GM21717 (cell line): ENCODE measurements around the gene ITPR1.

Source experiments
- ATAC-seq: cut with Tn5 transposase; IDR thresholded peaks from one replicate; pipeline ENCODE4 v1.9.1; 2021; ENCODE audit warnings: mild to moderate bottlenecking, moderate library complexity; ENCODE audit not compliant: unreplicated experiment

The ITPR1 gene

DNA sequence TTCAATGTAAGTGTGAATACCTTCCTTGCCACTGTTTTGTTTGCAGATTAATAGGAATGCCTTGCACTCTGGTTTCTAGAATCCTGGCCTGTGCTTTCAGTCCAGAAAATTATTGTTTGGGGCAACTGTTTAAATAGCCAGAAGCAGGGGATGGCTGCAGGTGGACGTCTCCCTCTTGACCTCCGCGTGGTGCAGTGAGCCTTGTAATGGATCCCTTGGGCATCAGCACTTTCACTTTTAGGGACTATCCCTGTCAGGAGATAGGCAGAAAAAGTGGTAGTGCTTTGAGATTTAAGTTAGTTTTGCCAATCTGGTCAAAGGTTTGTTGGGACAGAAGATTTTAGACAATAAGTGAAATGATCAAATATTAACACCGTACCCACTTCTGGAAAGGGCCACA, 307.4 kb downstream of the ITPR1 start:
- ATAC-seq: no peak

DNA sequence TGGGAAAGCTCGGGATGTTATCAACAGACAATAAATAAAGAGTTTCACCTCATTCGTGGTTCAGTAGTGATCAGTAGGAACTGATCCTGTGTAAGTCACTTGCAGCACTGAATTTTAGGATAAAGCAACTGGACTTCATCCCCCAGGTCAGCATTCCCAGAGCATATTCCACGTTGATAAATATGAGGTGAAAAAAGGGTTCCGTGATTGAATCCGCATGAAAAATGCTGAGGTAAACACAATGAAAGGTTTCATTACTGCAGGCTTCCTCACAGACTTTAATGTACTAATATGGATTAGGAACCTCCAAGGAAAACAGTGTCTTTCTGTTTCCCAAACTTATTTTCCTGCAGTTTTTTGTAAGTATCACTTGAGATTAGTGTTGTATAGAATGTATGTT, 308.7 kb downstream of the ITPR1 start:
- ATAC-seq: no peak

GRCh38 chr3:4802903-4803302, 309.8 kb downstream of the ITPR1 start:
- ATAC-seq: no peak

DNA sequence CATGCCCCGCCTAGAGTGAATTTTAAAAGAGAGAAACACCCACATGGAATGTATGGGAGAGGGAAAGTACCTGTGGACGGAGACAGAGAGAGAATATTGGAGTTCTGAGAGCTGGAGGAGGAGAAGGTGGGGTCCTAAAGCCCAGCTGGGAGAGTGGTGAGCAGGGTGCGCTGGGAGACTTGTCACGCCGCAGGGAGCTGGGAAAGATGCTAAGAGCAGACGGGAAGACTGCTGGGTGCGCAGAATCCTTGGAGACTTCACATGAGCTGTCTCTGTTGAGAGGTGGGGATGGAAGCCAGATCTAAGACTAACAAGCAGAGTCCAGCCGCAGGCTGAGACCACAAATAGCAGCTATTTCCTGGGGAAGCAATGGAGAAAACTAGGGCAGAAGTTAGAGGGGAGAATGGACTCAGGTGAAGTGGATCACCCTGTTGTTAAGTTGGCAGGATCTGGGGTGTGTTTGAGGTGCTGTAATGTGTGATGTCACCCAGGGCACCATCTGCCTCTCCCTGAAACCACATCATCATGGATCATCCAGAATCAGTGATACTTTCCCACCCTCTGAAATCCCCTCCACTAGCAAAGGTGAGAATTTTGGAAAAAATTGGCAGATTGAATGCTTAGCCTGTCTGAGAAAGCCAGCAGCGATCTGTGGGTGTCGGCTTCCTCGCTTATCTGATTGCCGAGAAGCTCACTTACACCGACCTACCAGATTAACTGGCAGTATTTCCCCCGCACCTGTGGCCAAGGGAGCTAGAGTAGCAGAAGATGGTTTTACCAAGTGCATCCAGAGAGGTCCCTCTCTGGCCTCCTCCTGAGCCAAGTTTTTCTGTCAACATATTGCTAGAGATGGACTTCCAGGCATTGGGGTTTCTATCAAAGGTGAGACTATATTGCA, 311.3 kb downstream of the ITPR1 start:
- no peak for ATAC-seq

DNA sequence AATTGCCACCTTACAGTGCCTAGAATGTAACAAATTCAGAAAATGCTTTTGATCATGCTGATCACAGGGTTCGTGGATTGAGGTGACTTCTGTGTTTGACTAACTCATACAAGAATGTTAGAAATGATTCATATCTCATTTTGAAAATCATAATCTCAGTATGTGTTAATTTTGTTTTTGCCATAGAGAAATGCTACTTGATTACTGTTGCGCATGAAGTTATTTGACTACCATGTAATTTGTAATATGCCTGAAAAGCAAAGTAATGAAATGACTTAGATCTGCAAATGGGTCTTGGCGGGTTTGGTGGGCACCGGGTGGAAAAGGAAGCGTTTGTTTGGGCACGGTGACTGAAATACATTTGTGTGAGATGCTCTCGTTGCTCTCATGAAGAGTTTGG, 312.5 kb downstream of the ITPR1 start:
- no peak for ATAC-seq

DNA sequence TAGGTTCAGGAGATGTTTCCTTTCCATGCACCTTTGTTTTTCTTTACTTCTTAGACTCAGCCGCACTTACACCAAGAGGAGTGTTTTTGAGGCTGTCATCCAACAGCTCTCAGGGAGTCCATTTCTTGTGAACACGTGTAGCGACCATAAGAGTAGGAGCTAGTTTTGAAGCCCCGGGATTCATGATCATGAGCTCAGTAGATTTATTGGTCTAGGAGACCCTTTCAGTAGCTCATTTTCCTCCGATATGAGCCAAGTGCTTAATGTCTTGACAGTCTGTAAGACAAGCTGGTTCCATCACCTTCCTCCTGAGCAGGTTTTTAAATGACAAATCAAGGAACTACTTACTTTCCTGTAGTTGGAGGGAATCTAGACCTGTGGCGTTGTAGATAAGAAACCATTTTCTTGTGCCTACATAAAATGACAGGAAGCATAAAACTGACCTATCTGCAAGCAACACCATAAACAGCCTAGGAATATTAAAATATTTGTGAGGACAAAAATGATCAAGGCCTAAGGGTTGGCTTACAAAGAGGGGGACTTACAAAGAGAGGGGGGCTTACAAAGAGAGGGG, 313.5 kb downstream of the ITPR1 start:
- ATAC-seq: no peak

GRCh38 chr3:4807381-4808280, 314.5 kb downstream of the ITPR1 start:
- no peak for ATAC-seq

DNA sequence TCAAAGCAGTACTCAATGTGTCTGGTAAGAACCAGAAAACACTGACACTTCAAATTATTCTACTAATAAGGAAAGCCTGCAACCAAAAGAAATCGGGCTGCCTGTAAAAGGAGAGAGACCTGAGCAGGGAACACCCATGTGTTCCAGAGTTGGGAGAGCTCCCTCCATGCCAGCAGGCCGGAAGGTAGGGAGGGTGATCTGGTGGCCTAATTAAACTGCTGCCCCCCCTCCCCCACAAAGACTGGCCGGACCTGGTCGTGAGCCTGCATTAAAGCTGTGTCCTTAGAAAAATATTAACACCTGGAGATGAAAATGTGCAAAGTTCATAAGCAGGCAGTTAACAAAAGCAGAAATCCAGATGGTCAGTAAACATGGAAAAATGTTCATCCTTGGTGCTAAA, 315.5 kb downstream of the ITPR1 start:
- ATAC-seq: no peak

DNA sequence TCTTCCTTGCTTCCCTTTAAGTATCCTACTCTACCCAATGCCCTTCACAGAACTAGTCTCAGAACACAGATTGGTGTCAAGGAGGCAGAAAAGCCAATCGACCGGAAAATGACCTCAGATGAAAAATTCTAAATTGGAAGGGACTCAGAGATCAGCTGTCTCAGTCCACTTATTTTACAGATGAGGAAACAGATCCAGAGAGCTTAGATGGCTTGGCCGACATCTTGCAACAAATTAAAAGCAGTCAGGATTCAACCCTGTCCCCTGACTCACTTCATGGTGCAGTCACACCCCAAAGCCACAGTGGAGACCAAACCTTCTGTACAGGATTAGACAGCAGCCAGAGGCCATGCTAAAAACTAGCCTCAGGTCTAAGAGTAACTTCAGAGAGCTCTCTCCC, 316.8 kb downstream of the ITPR1 start:
- ATAC-seq: no peak

- ATAC-seq: no peak
Measured at GRCh38 chr3:4812591-4812990, 319.4 kb downstream of the ITPR1 start.

DNA sequence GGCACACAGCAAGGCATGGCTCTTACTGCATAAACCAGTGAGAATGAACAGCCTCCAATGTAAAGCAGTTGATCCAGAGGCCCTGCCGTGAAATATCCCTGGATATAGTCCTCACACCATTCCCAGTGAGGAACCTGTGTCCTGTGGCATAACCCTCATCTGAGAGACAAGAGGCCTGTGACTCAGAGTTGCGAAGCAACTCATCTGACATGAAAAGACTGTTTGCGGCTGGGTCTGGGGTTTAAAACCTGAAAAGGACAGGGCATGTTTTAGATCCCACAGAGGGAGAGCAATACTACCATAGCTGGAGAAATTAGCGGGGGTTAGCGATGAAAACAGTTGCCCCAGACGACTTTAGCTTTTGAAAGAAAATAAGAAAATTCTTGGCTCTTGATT, 320.8 kb downstream of the ITPR1 start:
- ATAC-seq: no peak

DNA sequence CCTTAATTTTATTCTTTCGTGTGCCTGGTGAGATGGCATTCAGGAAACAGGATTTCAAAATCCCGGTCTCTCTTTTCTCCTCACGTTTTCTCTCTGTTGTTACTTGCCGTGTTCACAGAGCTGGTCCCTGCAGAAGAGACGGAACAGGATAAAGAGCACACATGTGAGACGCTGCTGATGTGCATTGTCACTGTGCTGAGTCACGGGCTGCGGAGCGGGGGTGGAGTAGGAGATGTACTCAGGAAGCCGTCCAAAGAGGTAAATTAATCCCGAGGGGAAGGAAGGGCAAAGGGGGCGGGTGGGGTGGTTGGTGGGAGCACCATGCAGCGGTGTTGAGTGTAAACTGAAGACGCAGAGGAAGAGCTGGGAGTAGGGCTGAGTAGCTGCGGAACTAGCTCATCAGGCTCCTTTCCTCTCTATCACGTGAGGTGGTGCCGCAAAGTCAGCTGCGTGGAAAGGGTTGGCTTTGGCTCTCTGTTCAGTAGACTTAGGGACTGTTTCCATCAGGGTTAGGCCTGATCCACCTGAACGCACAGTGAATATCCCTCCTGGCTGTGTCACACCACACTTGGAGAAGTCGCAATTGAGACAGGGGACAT, 321.3 kb downstream of the ITPR1 start:
- ATAC-seq: no peak

GRCh38 chr3:4814904-4815574, 321.9 kb downstream of the ITPR1 start:
- no peak for ATAC-seq

GRCh38 chr3:4816306-4816705, 323.2 kb downstream of the ITPR1 start:
- no peak for ATAC-seq

DNA sequence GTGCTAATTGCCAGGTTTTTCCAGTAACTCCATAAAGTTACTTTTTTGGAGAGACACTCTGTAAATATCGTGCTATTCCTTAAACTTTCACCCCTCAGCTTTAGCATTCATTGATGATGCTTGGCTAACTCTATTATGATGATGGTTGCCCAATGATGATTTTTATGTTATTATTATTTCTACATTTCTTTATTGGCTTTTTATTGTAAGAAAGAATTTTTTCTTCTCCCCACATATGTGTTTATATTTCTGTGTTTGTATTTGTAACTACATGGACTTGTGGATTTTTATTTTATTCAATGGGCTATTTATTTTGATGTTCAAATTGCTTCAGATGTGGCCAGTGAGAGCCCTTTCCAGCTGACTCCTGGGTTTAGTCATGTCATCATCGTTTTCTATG, 323.6 kb downstream of the ITPR1 start:
- ATAC-seq: no peak

- ATAC-seq: no peak
Measured at GRCh38 chr3:4817128-4817527, 324.0 kb downstream of the ITPR1 start.

DNA sequence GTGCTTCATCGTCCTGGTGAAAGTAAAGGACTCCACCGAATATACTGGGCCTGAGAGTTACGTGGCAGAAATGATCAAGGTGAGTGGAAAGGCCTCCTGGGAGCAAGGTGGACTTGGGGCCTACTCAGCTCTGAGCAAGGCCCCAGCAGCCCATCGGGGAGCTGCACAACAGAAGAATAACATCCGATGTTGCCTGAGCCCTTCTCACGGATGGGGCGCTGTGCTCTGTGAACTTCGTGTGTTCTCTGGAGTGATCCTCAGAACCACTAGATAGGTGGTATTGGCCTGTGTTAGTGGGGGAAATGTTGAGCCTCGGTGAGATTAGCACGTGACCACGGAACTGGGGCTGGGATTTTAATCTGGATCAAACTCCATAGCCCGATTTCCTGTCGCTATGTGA, 325.0 kb downstream of the ITPR1 start:
- ATAC-seq: no peak

GRCh38 chr3:4818986-4819693, 326.0 kb downstream of the ITPR1 start:
- no peak for ATAC-seq

DNA sequence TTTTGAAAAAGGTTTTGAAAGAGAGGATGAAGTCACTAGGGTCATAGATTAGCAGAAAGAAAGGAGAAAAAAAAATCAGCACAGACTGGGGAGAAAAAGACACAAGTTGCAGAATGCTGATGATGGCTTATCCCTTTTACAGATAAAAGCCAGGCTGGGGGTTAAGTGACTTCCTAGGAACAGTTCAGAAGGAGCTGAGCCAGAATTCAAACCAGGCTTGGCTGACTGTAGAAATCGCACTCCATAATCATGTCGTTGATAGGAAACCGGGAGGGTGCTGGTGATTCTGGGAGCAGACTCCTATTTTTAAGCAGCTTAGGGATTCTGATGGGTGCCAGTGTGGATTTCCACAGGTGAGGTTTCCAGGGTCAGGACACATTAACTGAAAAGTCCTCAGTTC, 326.6 kb downstream of the ITPR1 start:
- no peak for ATAC-seq
